ENCODE results near the gene OR13H1. TPM values are rescaled to one million over a fixed set of nuclear protein-coding genes. Genes with fewer than 3 reads are reported as not detected.
"Not testable (repeated sequence)": the region's sequence is repeated elsewhere in the genome, so short reads cannot be mapped to it uniquely, and the experiment has no call there.

Gene OR13H1, protein sequence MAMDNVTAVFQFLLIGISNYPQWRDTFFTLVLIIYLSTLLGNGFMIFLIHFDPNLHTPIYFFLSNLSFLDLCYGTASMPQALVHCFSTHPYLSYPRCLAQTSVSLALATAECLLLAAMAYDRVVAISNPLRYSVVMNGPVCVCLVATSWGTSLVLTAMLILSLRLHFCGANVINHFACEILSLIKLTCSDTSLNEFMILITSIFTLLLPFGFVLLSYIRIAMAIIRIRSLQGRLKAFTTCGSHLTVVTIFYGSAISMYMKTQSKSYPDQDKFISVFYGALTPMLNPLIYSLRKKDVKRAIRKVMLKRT
- not detected for polyA plus RNA-seq (ENCODE audit: insufficient read depth in 1 of 5, insufficient read length in 5 of 5, low replicate concordance in 1 of 5)
- long read RNA-seq, donor 1, result 0 reads
- long read RNA-seq, donor 2, result 0 reads
- long read RNA-seq, donor 3, result 0 reads
- long read RNA-seq, donor 4, result 0 reads
- long read RNA-seq, donor 5, result 0 reads
- long read RNA-seq, donor 6, result 0 reads
- long read RNA-seq, donor 7, result 0 reads
- long read RNA-seq, donor 8, result 0 reads

- DNase-seq, result no peak
These were observed at the start of gene OR13H1 for GRCh38 chrX:131543774-131544173. Gene OR13H1 (plus strand): TSS chrX:131544074. CDS start chrX:131544074, 0 bp downstream.

DNA sequence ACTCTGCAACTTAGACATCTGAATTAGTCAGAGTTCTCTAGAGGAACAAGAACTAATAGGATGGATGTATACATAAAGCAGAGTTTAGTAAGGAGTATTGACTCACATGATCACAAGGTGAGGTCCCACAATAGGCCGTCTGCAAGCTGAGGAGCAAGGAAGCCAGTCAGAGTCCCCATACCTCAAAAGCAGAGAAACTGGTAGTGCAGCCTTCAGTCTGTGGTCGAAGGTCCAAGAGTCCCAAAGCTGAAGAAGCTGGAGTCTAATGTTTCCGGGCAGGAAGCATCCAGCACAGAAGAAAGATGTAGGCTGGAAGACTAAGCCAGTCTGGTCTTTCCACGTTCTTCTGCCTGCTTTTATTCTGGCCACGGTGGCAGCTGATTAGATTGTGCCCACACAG, 42.3 kb upstream of the OR13H1 start:
- DNase-seq, result not testable (repeated sequence)

GRCh38 chrX:131513159-131513914, 30.5 kb upstream of the OR13H1 start:
- DNase-seq, result no peak

DNA sequence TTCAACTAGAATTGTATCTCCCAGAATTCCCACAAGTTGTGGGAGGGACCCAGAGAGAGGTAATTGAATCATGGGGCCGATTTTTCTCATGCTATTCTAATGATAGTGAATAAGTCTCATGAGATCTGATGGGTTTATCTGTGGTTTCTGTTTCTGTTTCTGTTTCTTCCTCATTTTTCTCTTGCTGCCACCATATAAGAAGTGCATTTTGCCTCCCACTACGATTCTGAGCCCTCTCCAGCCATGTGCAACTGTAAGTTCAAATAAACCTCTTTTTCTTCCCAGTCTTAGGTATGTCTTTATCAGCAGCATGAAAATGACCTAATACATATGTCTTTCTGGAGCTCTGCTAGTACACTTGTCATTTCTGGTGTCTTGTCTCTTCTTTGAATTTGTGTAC, 22.1 kb upstream of the OR13H1 start:
- DNase-seq, result no peak

DNA sequence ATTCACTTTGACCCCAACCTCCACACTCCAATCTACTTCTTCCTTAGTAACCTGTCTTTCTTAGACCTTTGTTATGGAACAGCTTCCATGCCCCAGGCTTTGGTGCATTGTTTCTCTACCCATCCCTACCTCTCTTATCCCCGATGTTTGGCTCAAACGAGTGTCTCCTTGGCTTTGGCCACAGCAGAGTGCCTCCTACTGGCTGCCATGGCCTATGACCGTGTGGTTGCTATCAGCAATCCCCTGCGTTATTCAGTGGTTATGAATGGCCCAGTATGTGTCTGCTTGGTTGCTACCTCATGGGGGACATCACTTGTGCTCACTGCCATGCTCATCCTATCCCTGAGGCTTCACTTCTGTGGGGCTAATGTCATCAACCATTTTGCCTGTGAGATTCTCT, 344 bp downstream of the OR13H1 start:
- no peak for DNase-seq

GRCh38 chrX:131549011-131549410, 5.1 kb downstream of the OR13H1 start:
- no peak for DNase-seq

- not testable (repeated sequence) for DNase-seq
These were observed 8.6 kb downstream of the OR13H1 start for GRCh38 chrX:131552453-131552852.

GRCh38 chrX:131558562-131558961, 14.7 kb downstream of the OR13H1 start:
- DNase-seq, result no peak

- no peak for DNase-seq
These were observed 20.8 kb downstream of the OR13H1 start for GRCh38 chrX:131564553-131565229.

GRCh38 chrX:131565909-131566308, 22.0 kb downstream of the OR13H1 start:
- no peak for DNase-seq

- DNase-seq, result no peak
These were observed 27.5 kb downstream of the OR13H1 start for GRCh38 chrX:131571348-131571747.

- DNase-seq, result no peak
These were observed 28.6 kb downstream of the OR13H1 start for GRCh38 chrX:131572372-131573014.

GRCh38 chrX:131577413-131577812, 33.5 kb downstream of the OR13H1 start:
- DNase-seq, result no peak

GRCh38 chrX:131577999-131578734, 34.3 kb downstream of the OR13H1 start:
- DNase-seq, result no peak

DNA sequence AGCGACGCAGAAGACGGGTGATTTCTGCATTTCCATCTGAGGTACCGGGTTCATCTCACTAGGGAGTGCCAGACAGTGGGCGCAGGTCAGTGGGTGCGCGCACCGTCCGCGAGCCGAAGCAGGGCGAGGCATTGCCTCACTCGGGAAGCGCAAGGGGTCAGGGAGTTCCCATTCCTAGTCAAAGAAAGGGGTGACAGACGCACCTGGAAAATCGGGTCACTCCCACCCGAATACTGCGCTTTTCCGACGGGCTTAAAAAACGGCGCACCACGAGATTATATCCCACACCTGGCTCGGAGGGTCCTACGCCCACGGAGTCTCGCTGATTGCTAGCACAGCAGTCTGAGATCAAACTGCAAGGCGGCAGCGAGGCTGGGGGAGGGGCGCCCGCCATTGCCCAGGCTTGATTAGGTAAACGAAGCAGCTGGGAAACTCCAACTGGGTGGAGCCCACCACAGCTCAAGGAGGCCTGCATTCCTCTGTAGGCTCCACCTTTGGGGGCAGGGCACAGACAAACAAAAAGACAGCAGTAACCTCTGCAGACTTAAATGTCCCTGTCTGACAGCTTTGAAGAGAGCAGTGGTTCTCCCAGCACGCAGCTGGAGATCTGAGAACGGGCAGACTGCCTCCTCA, 35.0 kb downstream of the OR13H1 start:
- DNase-seq, result not testable (repeated sequence)

- DNase-seq, result no peak
These were observed 45.1 kb downstream of the OR13H1 start for GRCh38 chrX:131588995-131589394.
